ENCODE data around the gene SLC25A36.
"Not testable (repeated sequence)": the region's sequence is repeated elsewhere in the genome, so short reads cannot be mapped to it uniquely, and the experiment has no call there.

SLC25A36 gene

DNA sequence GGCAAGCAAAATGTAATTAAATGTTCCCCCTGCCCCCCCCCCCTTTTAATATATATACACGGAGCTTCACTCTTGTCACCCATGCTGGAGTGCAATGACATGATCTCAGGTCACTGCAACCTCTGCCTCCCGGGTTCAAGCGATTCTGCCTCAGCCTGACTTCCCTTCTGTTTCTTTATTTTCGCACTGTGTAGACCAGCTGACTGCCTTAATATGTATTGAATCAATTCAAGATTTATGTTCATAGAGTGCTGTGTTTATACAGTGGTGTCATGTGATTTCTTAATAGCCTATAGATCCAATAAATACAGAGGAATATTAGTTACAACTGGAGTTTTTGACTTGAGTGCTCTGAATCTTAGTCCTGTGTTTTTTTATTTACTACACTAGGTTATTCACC lies 39.0 kb downstream of the SLC25A36 start:
- Histone ChIP-seq H3F3A (ENCODE audit: insufficient read depth) (no peaks in the 10 kb centered on the region), H3K9me3 (ENCODE audit: insufficient read depth, low read length) (no peaks in the 10 kb centered on the region), H3K36me3 (ENCODE audit: low read length) (peaks cover 7% of the 10 kb centered on the region; the same call in 1 of the 2 replicates), H3K4me3 (ENCODE audit: insufficient read depth, low read length, poor library complexity, severe bottlenecking) (no peak overlapping the region), H3K79me2 (ENCODE audit: insufficient read depth, low read length) (no peaks in the 10 kb centered on the region), H3K9me2 (replicated peaks; ENCODE audit: insufficient read depth, low read length) (no peaks in the 10 kb centered on the region), H3K9ac (ENCODE audit: low read length) (no peak overlapping the region), H3K27me3 (ENCODE audit: low read length) (no peaks in the 10 kb centered on the region), H2AFZ (ENCODE audit: low read depth, low read length, severe bottlenecking) (no peak overlapping the region), H3K4me2 (ENCODE audit: low read depth, low read length, poor library complexity, severe bottlenecking) (no peak overlapping the region), H4K20me1 (ENCODE audit: low read depth, low read length) (no peaks in the 10 kb centered on the region), H3K27ac (ENCODE audit: low read depth, low read length) (no peak overlapping the region)
- TF ChIP-seq EZH2phosphoT487 (conservative IDR thresholded peaks at IDR 0.05; ENCODE audit: low read length), result no peak
- TF ChIP-seq, protein P1, sequence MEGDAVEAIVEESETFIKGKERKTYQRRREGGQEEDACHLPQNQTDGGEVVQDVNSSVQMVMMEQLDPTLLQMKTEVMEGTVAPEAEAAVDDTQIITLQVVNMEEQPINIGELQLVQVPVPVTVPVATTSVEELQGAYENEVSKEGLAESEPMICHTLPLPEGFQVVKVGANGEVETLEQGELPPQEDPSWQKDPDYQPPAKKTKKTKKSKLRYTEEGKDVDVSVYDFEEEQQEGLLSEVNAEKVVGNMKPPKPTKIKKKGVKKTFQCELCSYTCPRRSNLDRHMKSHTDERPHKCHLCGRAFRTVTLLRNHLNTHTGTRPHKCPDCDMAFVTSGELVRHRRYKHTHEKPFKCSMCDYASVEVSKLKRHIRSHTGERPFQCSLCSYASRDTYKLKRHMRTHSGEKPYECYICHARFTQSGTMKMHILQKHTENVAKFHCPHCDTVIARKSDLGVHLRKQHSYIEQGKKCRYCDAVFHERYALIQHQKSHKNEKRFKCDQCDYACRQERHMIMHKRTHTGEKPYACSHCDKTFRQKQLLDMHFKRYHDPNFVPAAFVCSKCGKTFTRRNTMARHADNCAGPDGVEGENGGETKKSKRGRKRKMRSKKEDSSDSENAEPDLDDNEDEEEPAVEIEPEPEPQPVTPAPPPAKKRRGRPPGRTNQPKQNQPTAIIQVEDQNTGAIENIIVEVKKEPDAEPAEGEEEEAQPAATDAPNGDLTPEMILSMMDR (IDR thresholded peaks at IDR 0.05; ENCODE audit: insufficient read depth, low read length, poor library complexity, severe bottlenecking), result no peak

DNA sequence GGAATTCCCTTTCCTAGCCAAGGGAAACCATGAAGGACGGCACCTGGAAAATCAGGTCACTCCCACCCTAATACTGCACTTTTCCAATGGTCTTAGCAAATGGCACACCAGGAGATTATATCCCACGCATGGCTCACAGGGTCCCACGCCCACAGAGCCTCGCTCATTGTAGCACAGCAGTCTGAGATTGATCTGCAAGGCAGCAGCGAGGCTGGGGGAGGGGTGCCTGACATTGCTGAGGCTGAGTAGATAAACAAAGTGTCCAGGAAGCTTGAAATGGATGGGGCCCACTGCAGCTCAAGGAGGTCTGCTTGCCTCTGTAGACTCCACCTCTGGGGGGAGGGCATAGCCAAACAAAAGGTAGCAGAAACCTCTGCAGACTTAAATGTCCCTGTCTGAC lies 46.2 kb downstream of the SLC25A36 start:
- not testable (repeated sequence) for H3F3A ChIP-seq (ENCODE audit: insufficient read depth); H3K27me3 ChIP-seq (ENCODE audit: low read length); H3K4me2 ChIP-seq (ENCODE audit: low read depth, low read length, poor library complexity, severe bottlenecking); H3K36me3 ChIP-seq (ENCODE audit: low read length); H3K27ac ChIP-seq (ENCODE audit: low read depth, low read length); H3K79me2 ChIP-seq (ENCODE audit: insufficient read depth, low read length); H4K20me1 ChIP-seq (ENCODE audit: low read depth, low read length); H3K9me3 ChIP-seq (ENCODE audit: insufficient read depth, low read length); H3K9me2 ChIP-seq (replicated peaks; ENCODE audit: insufficient read depth, low read length); H2AFZ ChIP-seq (ENCODE audit: low read depth, low read length, severe bottlenecking); H3K9ac ChIP-seq (ENCODE audit: low read length); H3K4me3 ChIP-seq (ENCODE audit: insufficient read depth, low read length, poor library complexity, severe bottlenecking)

DNA sequence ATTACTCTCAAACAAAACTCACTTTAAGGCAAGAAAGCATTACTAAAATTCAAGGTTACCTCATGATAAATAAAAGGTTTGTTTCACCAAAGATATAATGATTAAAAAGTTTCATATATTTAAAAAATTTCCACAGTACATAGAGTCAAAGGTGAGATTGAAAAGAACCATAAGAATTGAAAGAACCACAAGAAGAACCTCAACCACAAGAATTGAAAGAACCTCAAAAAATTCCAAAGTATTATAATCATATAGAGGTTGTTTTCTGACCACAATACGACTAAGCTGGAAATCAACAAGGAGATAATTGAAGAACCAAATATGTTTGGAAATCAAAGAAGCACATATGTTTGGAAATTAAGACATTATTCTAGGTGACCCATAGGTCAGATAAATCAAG lies 52.7 kb downstream of the SLC25A36 start:
- Histone ChIP-seq H3K27ac (ENCODE audit: low read depth, low read length) (no peak overlapping the region), H3K79me2 (ENCODE audit: insufficient read depth, low read length) (no peaks in the 10 kb centered on the region), H3K9ac (ENCODE audit: low read length) (no peak overlapping the region), H3K4me2 (ENCODE audit: low read depth, low read length, poor library complexity, severe bottlenecking) (no peak overlapping the region), H4K20me1 (ENCODE audit: low read depth, low read length) (no peaks in the 10 kb centered on the region), H3K4me3 (ENCODE audit: insufficient read depth, low read length, poor library complexity, severe bottlenecking) (no peak overlapping the region), H3K9me2 (replicated peaks; ENCODE audit: insufficient read depth, low read length) (no peaks in the 10 kb centered on the region), H3K9me3 (ENCODE audit: insufficient read depth, low read length) (no peaks in the 10 kb centered on the region), H2AFZ (ENCODE audit: low read depth, low read length, severe bottlenecking) (no peak overlapping the region), H3K27me3 (ENCODE audit: low read length) (no peaks in the 10 kb centered on the region), H3F3A (ENCODE audit: insufficient read depth) (no peaks in the 10 kb centered on the region), H3K36me3 (ENCODE audit: low read length) (no peaks in the 10 kb centered on the region)
- no peak for TF ChIP-seq EZH2phosphoT487 (conservative IDR thresholded peaks at IDR 0.05; ENCODE audit: low read length)
- TF ChIP-seq, protein P1 (IDR thresholded peaks at IDR 0.05; ENCODE audit: insufficient read depth, low read length, poor library complexity, severe bottlenecking), result no peak

DNA sequence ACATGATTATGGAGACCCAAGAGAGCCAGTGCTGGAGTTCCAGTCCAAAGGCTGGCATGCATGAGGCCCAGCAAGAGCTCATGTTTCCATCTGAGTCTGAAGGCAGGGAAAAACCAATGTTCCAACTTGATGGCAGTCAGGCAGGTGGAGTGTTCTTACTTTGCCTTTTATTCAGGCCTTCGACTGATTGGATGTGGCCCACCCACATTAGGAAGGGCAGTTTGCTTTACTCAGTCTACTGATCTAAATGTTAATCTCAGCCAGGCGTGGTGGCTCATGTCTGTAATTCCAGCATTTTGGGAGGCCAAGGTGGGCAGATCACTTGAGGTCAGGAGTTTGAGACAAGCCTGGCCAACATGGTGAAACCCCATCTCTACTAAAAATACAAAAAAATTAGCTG lies 53.2 kb downstream of the SLC25A36 start:
- not testable (repeated sequence) for H3K79me2 ChIP-seq (ENCODE audit: insufficient read depth, low read length); H3K27me3 ChIP-seq (ENCODE audit: low read length); H2AFZ ChIP-seq (ENCODE audit: low read depth, low read length, severe bottlenecking); H3F3A ChIP-seq (ENCODE audit: insufficient read depth); H3K9me3 ChIP-seq (ENCODE audit: insufficient read depth, low read length); H3K9ac ChIP-seq (ENCODE audit: low read length); H3K9me2 ChIP-seq (replicated peaks; ENCODE audit: insufficient read depth, low read length); H3K27ac ChIP-seq (ENCODE audit: low read depth, low read length); H3K4me2 ChIP-seq (ENCODE audit: low read depth, low read length, poor library complexity, severe bottlenecking); H3K36me3 ChIP-seq (ENCODE audit: low read length); H4K20me1 ChIP-seq (ENCODE audit: low read depth, low read length); H3K4me3 ChIP-seq (ENCODE audit: insufficient read depth, low read length, poor library complexity, severe bottlenecking)
